Body of pancreas (tissue), 4 donors: ENCODE data around the gene HIGD1C.

Experiments
- POLR2A ChIP-seq, 3 donors: fragments of 450-650 bp; IDR thresholded peaks; one replicate each; pipeline ENCODE4 v1.6.1; 2016; ENCODE audit warnings: antibody characterized with exemption in 3 of 3, mild to moderate bottlenecking in 2 of 3
- TF ChIP-seq, protein P1 (sequence below), 7 experiments: fragments of 450-650 bp in 4 of 7; fragments of 200-600 bp in 3 of 7; sonication (generic) in 3 of 7; IDR thresholded peaks; one replicate each; pipeline ENCODE4 v1.5.1; 2016 to 2019; ENCODE audit warnings: antibody characterized with exemption in 7 of 7

DNA sequence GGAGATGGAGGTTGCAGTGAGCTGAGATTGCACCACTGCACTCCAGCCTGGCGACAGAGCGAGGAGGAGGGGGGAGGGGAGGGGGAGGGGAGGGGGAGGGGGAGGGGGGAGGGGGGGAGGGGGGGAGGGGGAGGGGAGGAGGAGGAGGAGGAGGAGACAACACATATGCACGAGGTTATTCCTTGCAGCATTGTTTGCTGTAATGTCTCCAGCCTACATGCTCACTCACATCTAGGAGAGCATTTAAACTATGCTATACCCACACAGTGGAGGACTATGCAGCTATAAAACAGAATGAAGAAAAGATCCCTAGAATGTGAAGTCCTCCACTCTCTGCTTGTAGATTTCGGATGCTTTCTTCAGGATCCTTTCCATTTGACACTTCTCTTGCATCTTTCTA lies 3.5 kb upstream of the HIGD1C start:
- TF ChIP-seq, protein P1, sequence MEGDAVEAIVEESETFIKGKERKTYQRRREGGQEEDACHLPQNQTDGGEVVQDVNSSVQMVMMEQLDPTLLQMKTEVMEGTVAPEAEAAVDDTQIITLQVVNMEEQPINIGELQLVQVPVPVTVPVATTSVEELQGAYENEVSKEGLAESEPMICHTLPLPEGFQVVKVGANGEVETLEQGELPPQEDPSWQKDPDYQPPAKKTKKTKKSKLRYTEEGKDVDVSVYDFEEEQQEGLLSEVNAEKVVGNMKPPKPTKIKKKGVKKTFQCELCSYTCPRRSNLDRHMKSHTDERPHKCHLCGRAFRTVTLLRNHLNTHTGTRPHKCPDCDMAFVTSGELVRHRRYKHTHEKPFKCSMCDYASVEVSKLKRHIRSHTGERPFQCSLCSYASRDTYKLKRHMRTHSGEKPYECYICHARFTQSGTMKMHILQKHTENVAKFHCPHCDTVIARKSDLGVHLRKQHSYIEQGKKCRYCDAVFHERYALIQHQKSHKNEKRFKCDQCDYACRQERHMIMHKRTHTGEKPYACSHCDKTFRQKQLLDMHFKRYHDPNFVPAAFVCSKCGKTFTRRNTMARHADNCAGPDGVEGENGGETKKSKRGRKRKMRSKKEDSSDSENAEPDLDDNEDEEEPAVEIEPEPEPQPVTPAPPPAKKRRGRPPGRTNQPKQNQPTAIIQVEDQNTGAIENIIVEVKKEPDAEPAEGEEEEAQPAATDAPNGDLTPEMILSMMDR (IDR thresholded peaks at IDR 0.05) = no peak
- no peak for TF ChIP-seq POLR2A (IDR thresholded peaks at IDR 0.05)
